Skeletal muscle satellite cell (primary cell): ENCODE measurements around the gene KRTAP1-1.
A peak's percentile ranks its signal among the peaks of the same experiment; 100 is the strongest.
"Not testable (repeated sequence)": the region's sequence is repeated elsewhere in the genome, so short reads cannot be mapped to it uniquely, and the experiment has no call there.

Source experiments
- H3K27me3 ChIP-seq: 2 replicates; pipeline ENCODE4 v1.7.0; 2013; ENCODE audit warnings: low read length; ENCODE audit not compliant: control insufficient read depth, insufficient read depth
- H3K36me3 ChIP-seq: 2 replicates; pipeline ENCODE4 v1.7.0; 2013; ENCODE audit warnings: mild to moderate bottlenecking, control low read depth, low read length; ENCODE audit not compliant: insufficient read depth
- H3K4me1 ChIP-seq: 2 replicates; pipeline ENCODE4 v1.7.0; 2013; ENCODE audit warnings: low read length; ENCODE audit not compliant: control insufficient read depth, insufficient read depth
- H3K4me2 ChIP-seq: 2 replicates; pipeline ENCODE4 v1.7.0; 2013; ENCODE audit warnings: mild to moderate bottlenecking, low read length
- H3K4me3 ChIP-seq: 2 replicates; pipeline ENCODE4 v1.7.0; 2013; ENCODE audit warnings: low read length
- H3K9ac ChIP-seq: 2 replicates; pipeline ENCODE4 v1.7.0; 2013; ENCODE audit warnings: mild to moderate bottlenecking, low read depth, low read length, moderate library complexity
- H3K9me3 ChIP-seq: replicated peaks from 2 replicates; pipeline ENCODE4 v1.7.0; 2013; ENCODE audit warnings: mild to moderate bottlenecking, control low read depth, low read length

KRTAP1-1 gene

GRCh38 chr17:41054025-41054424, 12.8 kb upstream of the KRTAP1-1 start:
- no peaks in the 10 kb centered on the region for H3K9me3 ChIP-seq
- H3K27me3 ChIP-seq: no peaks in the 10 kb centered on the region
- H3K9ac ChIP-seq: no peak overlapping the region
- peaks cover 19% of the 10 kb centered on the region for H3K4me1 ChIP-seq
- no peak overlapping the region for H3K4me3 ChIP-seq
- no peaks in the 10 kb centered on the region for H3K36me3 ChIP-seq
- H3K4me2 ChIP-seq: no peak overlapping the region

GRCh38 chr17:41052566-41052965, 11.3 kb upstream of the KRTAP1-1 start:
- no peak overlapping the region for H3K4me2 ChIP-seq
- H3K4me1 ChIP-seq: peaks cover 25% of the 10 kb centered on the region
- H3K27me3 ChIP-seq: no peaks in the 10 kb centered on the region
- H3K36me3 ChIP-seq: no peaks in the 10 kb centered on the region
- H3K9me3 ChIP-seq: no peaks in the 10 kb centered on the region
- no peak overlapping the region for H3K9ac ChIP-seq
- H3K4me3 ChIP-seq: no peak overlapping the region

GRCh38 chr17:41049110-41049509, 7.9 kb upstream of the KRTAP1-1 start:
- Histone ChIP-seq H3K9me3 (no peaks in the 10 kb centered on the region), H3K4me3 (peak overlapping the region; percentile 26), H3K9ac (peak overlapping the region; percentile 83), H3K36me3 (no peaks in the 10 kb centered on the region), H3K27me3 (no peaks in the 10 kb centered on the region), H3K4me1 (peaks cover 25% of the 10 kb centered on the region), H3K4me2 (peak overlapping the region; percentile 56)

GRCh38 chr17:41048441-41048840, 7.2 kb upstream of the KRTAP1-1 start:
- no peaks in the 10 kb centered on the region for H3K27me3 ChIP-seq
- H3K9me3 ChIP-seq: no peaks in the 10 kb centered on the region
- peak overlapping the region; percentile 26 for H3K4me3 ChIP-seq
- peaks cover 25% of the 10 kb centered on the region for H3K4me1 ChIP-seq
- H3K36me3 ChIP-seq: no peaks in the 10 kb centered on the region
- peak overlapping the region; percentile 83 for H3K9ac ChIP-seq
- peak overlapping the region; percentile 56 for H3K4me2 ChIP-seq

GRCh38 chr17:41046735-41047465, 5.7 kb upstream of the KRTAP1-1 start, which contains the start of gene KRTAP2-1:
Gene KRTAP2-1, minus strand, starts transcription at chr17:41047316. Its CDS starts 49 bp downstream, at chr17:41047267.
- Histone ChIP-seq H3K9ac (peak within 1 kb of the TSS; percentile 83), H3K4me1 (peaks cover 18% of the 10 kb centered on the region), H3K4me3 (peak within 1 kb of the TSS; percentile 0), H3K4me2 (peak within 1 kb of the TSS; percentile 56)
- not testable (repeated sequence) for H3K27me3 ChIP-seq, H3K36me3 ChIP-seq, H3K9me3 ChIP-seq

GRCh38 chr17:41042953-41043352, 1.7 kb upstream of the KRTAP1-1 start:
- Histone ChIP-seq H3K9ac (no peak overlapping the region), H3K27me3 (no peaks in the 10 kb centered on the region), H3K9me3 (no peaks in the 10 kb centered on the region), H3K36me3 (no peaks in the 10 kb centered on the region), H3K4me2 (no peak overlapping the region), H3K4me3 (no peak overlapping the region), H3K4me1 (peaks cover 19% of the 10 kb centered on the region)

GRCh38 chr17:41037853-41038350, 3.3 kb downstream of the KRTAP1-1 start:
- Histone ChIP-seq H3K4me2 (no peak overlapping the region), H3K4me1 (peaks cover 14% of the 10 kb centered on the region), H3K9me3 (no peaks in the 10 kb centered on the region), H3K36me3 (no peaks in the 10 kb centered on the region), H3K4me3 (no peak overlapping the region), H3K9ac (no peak overlapping the region), H3K27me3 (no peaks in the 10 kb centered on the region)

- not testable (repeated sequence) for H3K27me3 ChIP-seq, H3K9ac ChIP-seq, H3K4me3 ChIP-seq, H3K4me2 ChIP-seq, H3K9me3 ChIP-seq, H3K36me3 ChIP-seq, H3K4me1 ChIP-seq
These were observed 6.8 kb downstream of the KRTAP1-1 start, which contains the start of gene KRTAP1-3 for GRCh38 chr17:41034346-41034935. Gene KRTAP1-3, minus strand, starts transcription at chr17:41034874. Its CDS starts 53 bp downstream, at chr17:41034821.

- no peak within 1 kb of the TSS for H3K4me2 ChIP-seq
- no peaks in the 10 kb centered on the region for H3K27me3 ChIP-seq
- H3K9me3 ChIP-seq: no peaks in the 10 kb centered on the region
- H3K9ac ChIP-seq: no peak within 1 kb of the TSS
- H3K4me1 ChIP-seq: peaks cover 18% of the 10 kb centered on the region
- H3K36me3 ChIP-seq: no peaks in the 10 kb centered on the region
- H3K4me3 ChIP-seq: no peak within 1 kb of the TSS
These were observed 11.5 kb downstream of the KRTAP1-1 start, which contains the start of gene KRTAP1-4 for GRCh38 chr17:41029633-41030245. Gene KRTAP1-4, minus strand, starts transcription at chr17:41030195. Its CDS starts 117 bp downstream, at chr17:41030078.

- H3K36me3 ChIP-seq: no peaks in the 10 kb centered on the region
These were observed 14.4 kb downstream of the KRTAP1-1 start, which contains the start of gene KRTAP1-5 for GRCh38 chr17:41026715-41027471. Gene KRTAP1-5, minus strand, starts transcription at chr17:41027208. Its CDS starts 53 bp downstream, at chr17:41027155.

GRCh38 chr17:41024697-41025096, 16.6 kb downstream of the KRTAP1-1 start:
- no peak overlapping the region for H3K4me3 ChIP-seq
- H3K4me2 ChIP-seq: no peak overlapping the region
- H3K4me1 ChIP-seq: peaks cover 18% of the 10 kb centered on the region
- no peaks in the 10 kb centered on the region for H3K9me3 ChIP-seq
- H3K36me3 ChIP-seq: no peaks in the 10 kb centered on the region
- H3K27me3 ChIP-seq: no peaks in the 10 kb centered on the region
- no peak overlapping the region for H3K9ac ChIP-seq

More at GRCh38 chr17:41026715-41027471, 14.4 kb downstream of the KRTAP1-1 start, which contains the start of gene KRTAP1-5:
- H3K9me3 ChIP-seq: no peaks in the 10 kb centered on the region
- H3K4me3 ChIP-seq: peak within 1 kb of the TSS; percentile 51
- peak within 1 kb of the TSS; percentile 67 for H3K4me2 ChIP-seq
- peaks cover 18% of the 10 kb centered on the region for H3K4me1 ChIP-seq
- H3K9ac ChIP-seq: peak within 1 kb of the TSS; percentile 47
- no peaks in the 10 kb centered on the region for H3K27me3 ChIP-seq
